ENCODE measurements around the gene RBM46.

RBM46 gene

DNA sequence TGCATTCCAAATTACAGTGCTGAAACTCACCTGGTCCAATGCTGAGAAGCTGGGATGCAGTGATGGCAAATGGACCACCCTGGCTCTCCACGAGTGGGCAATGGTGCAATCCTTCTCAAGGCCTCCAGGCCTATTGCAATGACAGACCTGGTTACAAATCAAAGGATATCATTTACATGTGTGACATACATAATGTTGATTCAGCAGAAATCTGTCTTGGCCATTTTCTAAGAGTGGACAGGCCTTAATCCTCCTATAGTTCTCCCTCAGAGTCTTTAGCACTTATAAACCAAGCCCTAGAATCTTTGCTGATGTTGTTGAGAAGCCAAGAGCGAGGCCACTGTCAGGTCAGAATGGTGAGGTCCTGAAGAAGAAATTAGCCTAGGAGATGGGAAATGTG is 20.2 kb upstream of the RBM46 start:
- DNase-seq (ENCODE audit: low read depth): no peak
- TF ChIP-seq, protein P1, sequence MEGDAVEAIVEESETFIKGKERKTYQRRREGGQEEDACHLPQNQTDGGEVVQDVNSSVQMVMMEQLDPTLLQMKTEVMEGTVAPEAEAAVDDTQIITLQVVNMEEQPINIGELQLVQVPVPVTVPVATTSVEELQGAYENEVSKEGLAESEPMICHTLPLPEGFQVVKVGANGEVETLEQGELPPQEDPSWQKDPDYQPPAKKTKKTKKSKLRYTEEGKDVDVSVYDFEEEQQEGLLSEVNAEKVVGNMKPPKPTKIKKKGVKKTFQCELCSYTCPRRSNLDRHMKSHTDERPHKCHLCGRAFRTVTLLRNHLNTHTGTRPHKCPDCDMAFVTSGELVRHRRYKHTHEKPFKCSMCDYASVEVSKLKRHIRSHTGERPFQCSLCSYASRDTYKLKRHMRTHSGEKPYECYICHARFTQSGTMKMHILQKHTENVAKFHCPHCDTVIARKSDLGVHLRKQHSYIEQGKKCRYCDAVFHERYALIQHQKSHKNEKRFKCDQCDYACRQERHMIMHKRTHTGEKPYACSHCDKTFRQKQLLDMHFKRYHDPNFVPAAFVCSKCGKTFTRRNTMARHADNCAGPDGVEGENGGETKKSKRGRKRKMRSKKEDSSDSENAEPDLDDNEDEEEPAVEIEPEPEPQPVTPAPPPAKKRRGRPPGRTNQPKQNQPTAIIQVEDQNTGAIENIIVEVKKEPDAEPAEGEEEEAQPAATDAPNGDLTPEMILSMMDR (IDR thresholded peaks at IDR 0.05; ENCODE audit: insufficient read depth, low read depth, low read length, missing control alignments): no peak
- no peak overlapping the region for H3K4me3 ChIP-seq (ENCODE audit: low read depth, low read length)

GRCh38 chr4:154778264-154778663 is 2.8 kb upstream of the RBM46 start:
- DNase-seq (ENCODE audit: low read depth): no peak
- no peak overlapping the region for H3K4me3 ChIP-seq (ENCODE audit: low read depth, low read length)
- TF ChIP-seq, protein P1 (IDR thresholded peaks at IDR 0.05; ENCODE audit: insufficient read depth, low read depth, low read length, missing control alignments): no peak

- no peak overlapping the region for H3K4me3 ChIP-seq (ENCODE audit: low read depth, low read length)
- TF ChIP-seq, protein P1 (IDR thresholded peaks at IDR 0.05; ENCODE audit: insufficient read depth, low read depth, low read length, missing control alignments): peak; percentile 18
- peak; percentile 7 for DNase-seq (ENCODE audit: low read depth)
Measured at GRCh38 chr4:154779362-154779947, 1.6 kb upstream of the RBM46 start.

GRCh38 chr4:154781983-154782293 is 866 bp downstream of the RBM46 start:
- H3K4me3 ChIP-seq (ENCODE audit: low read depth, low read length): no peak overlapping the region
- TF ChIP-seq, protein P1 (IDR thresholded peaks at IDR 0.05; ENCODE audit: insufficient read depth, low read depth, low read length, missing control alignments): no peak
- DNase-seq (ENCODE audit: low read depth): no peak

- peak; percentile 31 for DNase-seq (ENCODE audit: low read depth)
- TF ChIP-seq, protein P1 (IDR thresholded peaks at IDR 0.05; ENCODE audit: insufficient read depth, low read depth, low read length, missing control alignments): peak; percentile 38
- H3K4me3 ChIP-seq (ENCODE audit: low read depth, low read length): no peak overlapping the region
Measured at GRCh38 chr4:154807042-154807630, 26.1 kb downstream of the RBM46 start.

- H3K4me3 ChIP-seq (ENCODE audit: low read depth, low read length): no peak overlapping the region
- TF ChIP-seq, protein P1 (IDR thresholded peaks at IDR 0.05; ENCODE audit: insufficient read depth, low read depth, low read length, missing control alignments): no peak
- DNase-seq (ENCODE audit: low read depth): no peak
Measured at GRCh38 chr4:154818230-154818629, 37.2 kb downstream of the RBM46 start.

GRCh38 chr4:154822775-154823174 is 41.7 kb downstream of the RBM46 start:
- no peak overlapping the region for H3K4me3 ChIP-seq (ENCODE audit: low read depth, low read length)
- TF ChIP-seq, protein P1 (IDR thresholded peaks at IDR 0.05; ENCODE audit: insufficient read depth, low read depth, low read length, missing control alignments): no peak
- DNase-seq (ENCODE audit: low read depth): no peak

Data from GM12865 (cell line).